Bronchial epithelial cell (primary cell): ENCODE data around the gene PSENEN. TPM values are rescaled to one million over a fixed set of nuclear protein-coding genes. Genes with fewer than 3 reads are reported as not detected.

ENCODE experiments used
- DNase-seq: peaks from one replicate; pipeline ENCODE4 v3.0.0-alpha.2; 2010; ENCODE audit warnings: low read depth
- FAIRE-seq: peaks from 2 replicates; lab custom pipeline; 2011; peaks lifted over from hg19 to GRCh38; lab: Jason Lieb, UNC
- H3K27me3 ChIP-seq: 2 replicates; pipeline ENCODE4 v1.5.1; 2011; ENCODE audit warnings: low read length; ENCODE audit not compliant: control insufficient read depth, insufficient read depth
- H3K36me3 ChIP-seq: 2 replicates; pipeline ENCODE4 v1.5.1; 2011; ENCODE audit warnings: low read length; ENCODE audit not compliant: control insufficient read depth, insufficient read depth
- H3K4me3 ChIP-seq: 2 replicates; pipeline ENCODE4 v1.5.1; 2011; ENCODE audit warnings: mild to moderate bottlenecking, low read depth, low read length, control low read depth
- total RNA-seq: library from RNA; depleted of rRNA; stranded (reverse); fragments of >200 nt; gene quantifications from 2 replicates; pipeline ENCODE4 v1.2.1, GENCODE V29; 2014
- TF ChIP-seq, protein P1 (sequence below): IDR thresholded peaks from 2 replicates; pipeline ENCODE4 v1.5.1; 2011; ENCODE audit warnings: mild to moderate bottlenecking, moderate library complexity, low read length, control low read depth, inconsistent platforms; ENCODE audit not compliant: insufficient read depth, severe bottlenecking

The PSENEN gene
- total RNA-seq, 1 donor from 2014 or later: 7.9 TPM

- no peak for DNase-seq
- FAIRE-seq: no peak
- Histone ChIP-seq H3K27me3 (no peaks in the 10 kb centered on the region), H3K4me3 (no peak overlapping the region), H3K36me3 (no peaks in the 10 kb centered on the region)
- TF ChIP-seq, protein P1, sequence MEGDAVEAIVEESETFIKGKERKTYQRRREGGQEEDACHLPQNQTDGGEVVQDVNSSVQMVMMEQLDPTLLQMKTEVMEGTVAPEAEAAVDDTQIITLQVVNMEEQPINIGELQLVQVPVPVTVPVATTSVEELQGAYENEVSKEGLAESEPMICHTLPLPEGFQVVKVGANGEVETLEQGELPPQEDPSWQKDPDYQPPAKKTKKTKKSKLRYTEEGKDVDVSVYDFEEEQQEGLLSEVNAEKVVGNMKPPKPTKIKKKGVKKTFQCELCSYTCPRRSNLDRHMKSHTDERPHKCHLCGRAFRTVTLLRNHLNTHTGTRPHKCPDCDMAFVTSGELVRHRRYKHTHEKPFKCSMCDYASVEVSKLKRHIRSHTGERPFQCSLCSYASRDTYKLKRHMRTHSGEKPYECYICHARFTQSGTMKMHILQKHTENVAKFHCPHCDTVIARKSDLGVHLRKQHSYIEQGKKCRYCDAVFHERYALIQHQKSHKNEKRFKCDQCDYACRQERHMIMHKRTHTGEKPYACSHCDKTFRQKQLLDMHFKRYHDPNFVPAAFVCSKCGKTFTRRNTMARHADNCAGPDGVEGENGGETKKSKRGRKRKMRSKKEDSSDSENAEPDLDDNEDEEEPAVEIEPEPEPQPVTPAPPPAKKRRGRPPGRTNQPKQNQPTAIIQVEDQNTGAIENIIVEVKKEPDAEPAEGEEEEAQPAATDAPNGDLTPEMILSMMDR: no peak
Observed at GRCh38 chr19:35713904-35714495, 31.5 kb upstream of the PSENEN start.

DNA sequence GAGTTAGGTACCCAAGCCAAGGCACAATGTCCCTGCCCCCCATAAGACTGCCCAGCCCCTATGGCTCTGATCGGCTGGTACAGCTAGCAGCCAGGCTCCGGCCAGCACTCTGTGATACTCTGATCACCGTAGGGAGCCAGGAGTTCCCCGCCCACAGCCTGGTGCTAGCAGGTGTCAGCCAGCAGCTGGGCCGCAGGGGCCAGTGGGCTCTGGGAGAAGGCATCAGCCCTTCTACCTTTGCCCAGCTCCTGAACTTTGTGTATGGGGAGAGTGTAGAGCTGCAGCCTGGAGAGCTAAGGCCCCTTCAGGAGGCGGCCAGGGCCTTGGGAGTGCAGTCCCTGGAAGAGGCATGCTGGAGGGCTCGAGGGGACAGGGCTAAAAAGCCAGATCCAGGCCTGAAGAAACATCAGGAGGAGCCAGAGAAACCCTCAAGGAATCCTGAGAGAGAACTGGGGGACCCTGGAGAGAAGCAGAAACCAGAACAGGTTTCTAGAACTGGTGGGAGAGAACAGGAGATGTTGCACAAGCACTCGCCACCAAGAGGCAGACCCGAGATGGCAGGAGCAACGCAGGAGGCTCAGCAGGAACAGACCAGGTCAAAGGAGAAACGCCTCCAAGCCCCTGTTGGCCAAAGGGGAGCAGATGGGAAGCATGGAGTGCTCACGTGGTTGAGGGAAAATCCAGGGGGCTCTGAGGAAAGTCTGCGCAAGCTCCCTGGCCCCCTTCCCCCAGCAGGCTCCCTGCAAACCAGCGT is 30.7 kb upstream of the PSENEN start:
- no peaks in the 10 kb centered on the region for H3K27me3 ChIP-seq
- TF ChIP-seq, protein P1: no peak
- DNase-seq (no peak), FAIRE-seq (no peak)
- no peak overlapping the region for H3K4me3 ChIP-seq
- no peaks in the 10 kb centered on the region for H3K36me3 ChIP-seq

DNA sequence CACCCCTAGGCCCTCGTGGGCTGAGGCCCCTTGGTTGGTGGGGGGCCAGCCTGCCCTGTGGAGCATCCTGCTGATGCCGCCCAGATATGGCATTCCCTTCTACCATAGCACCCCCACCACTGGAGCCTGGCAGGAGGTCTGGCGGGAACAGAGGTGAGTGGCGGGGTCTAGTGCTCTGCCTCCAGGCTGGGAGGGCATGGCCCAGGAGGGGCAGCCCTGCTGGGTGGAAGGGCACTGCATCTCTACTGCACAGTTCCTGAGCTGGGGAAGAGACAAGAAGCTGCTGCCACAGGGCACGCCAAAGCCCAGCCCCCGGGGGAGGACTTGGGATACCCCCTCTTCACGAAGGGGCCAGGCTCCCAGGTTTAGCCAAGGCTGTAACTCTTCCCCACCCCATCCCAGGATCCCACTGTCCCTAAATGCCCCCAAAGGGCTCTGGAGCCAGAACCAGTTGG is 30.1 kb upstream of the PSENEN start:
- TF ChIP-seq, protein P1: no peak
- no peak for FAIRE-seq
- Histone ChIP-seq H3K4me3 (no peak overlapping the region), H3K27me3 (no peaks in the 10 kb centered on the region), H3K36me3 (peaks cover 1% of the 10 kb centered on the region)
- no peak for DNase-seq

- H3K4me3 ChIP-seq: peak overlapping the region; percentile 88
- no peaks in the 10 kb centered on the region for H3K27me3 ChIP-seq
- DNase-seq: no peak
- H3K36me3 ChIP-seq: peaks cover 2% of the 10 kb centered on the region
- TF ChIP-seq, protein P1: no peak
- FAIRE-seq: no peak
Observed at GRCh38 chr19:35715981-35716800, 29.3 kb upstream of the PSENEN start.

- no peaks in the 10 kb centered on the region for H3K27me3 ChIP-seq
- no peak for FAIRE-seq
- H3K4me3 ChIP-seq: peak overlapping the region; percentile 88
- H3K36me3 ChIP-seq: peaks cover 7% of the 10 kb centered on the region
- peak; percentile 84 for DNase-seq
- TF ChIP-seq, protein P1: peak; percentile 86
Observed at GRCh38 chr19:35716801-35717664, 28.4 kb upstream of the PSENEN start.
